Suppressor macrophage (primary cell): ENCODE results near the gene PKM.
"Not testable (repeated sequence)": the region's sequence is repeated elsewhere in the genome, so short reads cannot be mapped to it uniquely, and the experiment has no call there.

ENCODE experiments used
- DNase-seq, 4 experiments: peaks; one replicate each; pipeline ENCODE4 v3.0.0-alpha.2; 2020 to 2022
- total RNA-seq, 17 experiments: gene quantifications; one replicate each; lab custom pipeline; 2026; ENCODE audit warnings: mixed read lengths in 6 of 17, inconsistent platforms in 3 of 17; lab: John Stamatoyannopoulos, UW

PKM gene
- 1,748 to 3,390 (median 2,380) reads per million in 17 experiments for total RNA-seq

GRCh38 chr15:72231066-72231832 is at the start of gene PKM:
TSS of gene PKM (minus strand) at chr15:72231190. CDS start at chr15:72219097, 12,093 bp downstream.
- peak; percentile 96 to 99 (median 98) for DNase-seq

- no peak for DNase-seq
Observed at GRCh38 chr15:72280751-72281150, 49.8 kb upstream of the PKM start.

GRCh38 chr15:72278737-72279136 is 47.7 kb upstream of the PKM start:
- DNase-seq = no peak

GRCh38 chr15:72276326-72276700 is 45.3 kb upstream of the PKM start:
- DNase-seq = no peak

GRCh38 chr15:72275635-72276325 is 44.8 kb upstream of the PKM start:
- not testable (repeated sequence) for DNase-seq

GRCh38 chr15:72272997-72273352 is 42.0 kb upstream of the PKM start:
- DNase-seq = no peak

GRCh38 chr15:72272213-72272996 is 41.4 kb upstream of the PKM start, which contains the start of gene PARP6:
TSS of gene PARP6 (minus strand) at chr15:72272554. CDS start at chr15:72267477, 5,077 bp downstream.
- peak; percentile 99 to 100 (median 100) for DNase-seq

- DNase-seq = peak in 2 of 4 experiments; percentile 6 to 18
Observed at GRCh38 chr15:72271895-72272212, 40.9 kb upstream of the PKM start.

GRCh38 chr15:72271221-72271620 is 40.2 kb upstream of the PKM start:
- DNase-seq = no peak

GRCh38 chr15:72269739-72270138 is 38.7 kb upstream of the PKM start:
- no peak for DNase-seq

GRCh38 chr15:72265031-72265430 is 34.0 kb upstream of the PKM start:
- DNase-seq = peak; percentile 6 to 65 (median 49)

- no peak for DNase-seq
Observed at GRCh38 chr15:72252663-72253299, 21.8 kb upstream of the PKM start.

- DNase-seq = peak; percentile 34 to 66 (median 53)
Observed at GRCh38 chr15:72249142-72249810, 18.3 kb upstream of the PKM start.

GRCh38 chr15:72248514-72248913 is 17.5 kb upstream of the PKM start:
- DNase-seq = no peak

- no peak for DNase-seq
Observed at GRCh38 chr15:72242775-72243370, 11.9 kb upstream of the PKM start.

- DNase-seq = no peak
Observed at GRCh38 chr15:72239652-72240051, 8.7 kb upstream of the PKM start.

GRCh38 chr15:72238586-72238985 is 7.6 kb upstream of the PKM start:
- no peak for DNase-seq

GRCh38 chr15:72237853-72238224 is 6.8 kb upstream of the PKM start:
- DNase-seq = no peak

GRCh38 chr15:72237029-72237852 is 6.3 kb upstream of the PKM start:
- DNase-seq = peak; percentile 86 to 94 (median 92)

GRCh38 chr15:72236381-72237003 is 5.5 kb upstream of the PKM start:
- no peak for DNase-seq
